Fibroblast of peridontal ligament (primary cell): ENCODE results near the gene BMP2K.

Experiments
- DNase-seq: peaks from one replicate; pipeline ENCODE4 v3.0.0-alpha.2; 2010; ENCODE audit errors: extremely low read depth

Gene BMP2K

DNA sequence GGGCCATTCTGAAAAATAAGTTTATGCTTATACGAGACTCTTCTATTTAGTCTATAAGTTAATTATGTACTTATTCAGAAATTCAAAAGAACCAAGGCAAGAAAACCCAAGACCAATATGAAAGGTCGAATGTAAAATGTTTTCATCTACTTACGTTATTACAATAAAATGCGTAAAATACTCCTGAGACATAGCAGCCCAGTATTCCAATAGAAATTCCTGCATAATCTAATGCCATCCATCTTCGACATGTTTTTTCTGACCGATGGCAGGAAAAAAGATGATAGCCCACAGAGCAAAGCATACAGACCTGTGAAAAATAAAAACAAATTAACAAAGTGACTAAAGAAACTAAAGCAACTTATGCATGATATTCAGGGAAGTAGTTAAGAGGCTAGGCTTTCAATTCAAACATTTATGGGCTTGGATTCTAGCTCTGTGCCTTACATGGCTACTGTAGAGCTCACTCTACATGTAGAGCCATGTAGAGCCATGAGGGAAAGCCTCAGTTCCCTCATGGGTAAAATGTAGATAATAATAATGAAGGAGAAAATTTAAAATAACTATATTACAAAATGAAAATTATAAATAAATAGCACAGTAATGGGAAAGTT is 154.0 kb downstream of the BMP2K start:
- no peak for DNase-seq

DNA sequence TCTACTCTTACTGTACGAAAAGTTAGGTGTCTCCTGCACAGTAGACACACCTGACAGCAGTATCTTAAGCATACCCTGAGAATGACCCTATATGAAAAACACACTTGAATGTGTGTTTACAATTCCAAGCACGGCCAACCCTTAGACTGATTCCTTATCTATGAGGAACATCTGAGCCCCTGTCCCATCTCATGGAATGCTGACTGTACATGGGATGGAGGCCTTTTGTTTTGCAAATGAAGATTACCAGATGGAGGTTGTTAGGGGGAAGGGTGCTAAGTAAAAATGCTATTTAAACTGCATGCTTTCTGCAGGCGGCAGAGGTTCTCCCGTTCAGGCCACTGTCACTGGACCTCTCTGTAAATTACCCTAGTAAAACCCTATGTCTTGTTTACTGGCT is 160.8 kb downstream of the BMP2K start:
- no peak for DNase-seq

DNA sequence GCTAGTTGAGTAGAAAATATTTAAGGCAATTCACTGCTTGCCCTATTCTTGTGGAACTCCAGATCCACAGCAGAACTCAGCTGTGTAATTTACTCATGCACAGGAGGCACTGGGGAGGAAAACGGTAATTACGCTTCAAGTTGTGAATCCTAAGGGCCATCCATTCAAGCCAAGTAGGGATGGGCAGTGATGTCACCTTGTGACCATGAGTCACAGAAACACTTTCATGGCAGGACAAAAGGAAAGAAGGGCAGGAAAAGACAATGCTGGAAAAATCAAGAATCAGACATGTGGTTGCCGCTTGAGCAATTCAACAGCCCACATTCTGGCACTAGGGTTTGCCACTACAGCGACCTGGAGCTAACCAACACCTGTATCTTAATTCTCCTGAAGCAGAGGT is 161.7 kb downstream of the BMP2K start:
- peak; percentile 15 for DNase-seq

DNA sequence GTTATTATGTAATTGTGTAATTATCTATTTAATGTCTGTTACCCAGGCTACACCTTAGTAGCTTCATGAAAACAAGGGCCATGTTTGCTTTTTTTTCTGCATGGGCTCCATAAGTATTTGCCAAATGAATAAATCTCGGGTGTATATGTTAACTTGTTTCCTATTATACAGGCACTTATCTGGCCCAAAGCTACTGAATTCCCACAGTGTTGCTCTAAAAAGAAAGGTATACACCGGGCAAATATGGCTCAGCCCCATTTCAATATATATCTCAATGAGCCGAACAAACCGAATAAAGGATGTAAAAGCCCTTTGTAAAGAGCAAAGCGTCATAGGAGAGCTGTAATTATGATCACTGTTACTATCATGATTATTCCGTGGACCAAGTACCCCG is 162.3 kb downstream of the BMP2K start:
- DNase-seq = peak; percentile 11

DNA sequence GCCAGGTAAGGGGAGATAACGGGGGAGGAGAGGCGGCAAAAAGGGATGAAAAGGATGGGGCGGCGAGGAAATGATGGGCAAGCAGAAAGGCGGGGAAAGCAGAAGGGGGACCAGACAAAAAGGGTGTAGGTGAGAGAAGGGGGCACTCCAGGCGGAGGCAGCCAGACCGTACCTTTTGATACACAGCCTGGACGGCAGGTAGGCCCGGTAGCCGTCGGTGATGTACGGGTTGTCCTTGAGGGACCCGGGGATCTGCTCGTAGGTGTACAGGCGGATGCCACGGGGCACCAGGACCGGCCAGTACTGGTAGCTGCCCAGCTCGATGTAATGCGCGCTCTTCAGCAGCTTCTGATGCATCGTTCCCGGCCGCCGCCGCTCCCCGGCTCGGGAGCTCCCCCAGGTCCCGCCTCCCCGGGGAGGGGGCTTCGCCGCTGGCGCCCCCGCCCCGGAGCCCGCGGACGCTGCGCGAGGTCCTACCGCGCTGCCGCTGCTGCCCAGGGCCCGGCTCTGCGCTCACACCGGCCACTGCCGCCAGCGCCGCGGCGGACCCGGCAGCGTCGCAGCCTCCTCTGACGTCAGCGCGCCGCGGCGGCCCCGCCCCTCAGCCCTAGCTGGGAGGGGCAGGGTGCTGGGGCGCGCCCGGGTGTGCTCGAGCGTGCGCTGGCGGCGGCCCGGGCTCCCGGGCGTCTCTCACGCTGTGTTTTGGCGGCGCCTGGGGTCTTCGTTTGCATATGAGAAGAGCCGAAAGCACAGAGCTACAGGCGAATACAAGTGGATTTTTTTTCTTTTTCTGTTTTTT is 162.9 kb downstream of the BMP2K start, which contains the start of gene PAQR3:
TSS of gene PAQR3 (minus strand) at position 571 of the 799 bp plus-strand sequence. CDS start at position 357, 214 bp downstream.
- DNase-seq = peak; percentile 58

DNA sequence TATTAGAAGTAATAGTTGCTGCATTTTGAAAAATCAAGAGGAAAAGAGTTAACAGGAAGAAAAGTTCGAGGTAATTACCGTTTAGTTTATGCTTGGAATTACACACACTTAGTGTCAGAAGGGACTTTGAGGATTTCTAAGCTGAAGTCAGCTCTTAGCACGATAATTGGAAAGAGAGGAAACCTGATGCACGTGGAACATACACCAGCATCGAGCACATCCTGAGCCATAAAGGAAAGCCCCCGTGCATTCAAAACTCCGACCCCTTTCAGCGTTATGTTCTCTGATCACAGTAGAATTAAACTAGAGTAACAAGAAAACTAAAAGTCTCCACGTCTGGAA is 163.5 kb downstream of the BMP2K start:
- no peak for DNase-seq

DNA sequence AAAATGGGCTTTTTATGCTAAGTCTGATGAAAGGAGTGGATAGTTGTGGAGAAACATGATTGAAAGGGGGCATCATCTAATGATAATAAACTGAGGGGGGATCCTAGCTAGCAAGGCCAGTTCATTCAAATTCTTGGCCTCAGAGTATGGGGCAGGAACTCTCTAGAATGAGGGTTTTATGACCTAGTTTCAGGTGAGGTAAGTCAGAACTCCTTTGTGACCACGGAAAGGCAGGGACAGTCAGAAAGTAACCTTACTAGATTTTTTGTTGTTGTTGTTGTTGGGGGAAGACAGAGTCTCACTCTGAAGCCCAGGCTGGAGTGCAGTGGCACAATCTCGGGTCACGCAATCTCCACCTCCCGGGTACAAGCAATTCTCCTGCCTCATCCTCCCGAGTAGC is 164.6 kb downstream of the BMP2K start:
- DNase-seq = no peak

DNA sequence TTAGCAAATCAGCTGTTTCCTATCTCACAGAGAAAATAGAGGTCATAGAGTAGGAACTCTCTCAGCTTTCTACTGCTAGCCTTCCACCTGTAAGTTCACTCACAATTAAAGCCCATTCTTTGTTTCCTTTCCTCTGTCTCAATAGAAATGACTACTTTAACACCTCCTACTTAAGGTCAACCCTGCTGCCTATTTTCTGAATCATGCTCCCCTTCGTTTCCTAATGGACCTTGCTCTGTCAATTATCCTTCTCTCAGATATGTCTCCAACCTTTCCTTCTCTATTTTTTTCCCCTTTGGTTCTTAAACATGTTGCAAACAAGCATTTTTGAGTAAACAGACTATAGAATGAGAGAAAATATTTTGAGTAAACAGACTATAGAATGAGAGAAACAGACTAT is 168.2 kb downstream of the BMP2K start:
- DNase-seq = no peak

DNA sequence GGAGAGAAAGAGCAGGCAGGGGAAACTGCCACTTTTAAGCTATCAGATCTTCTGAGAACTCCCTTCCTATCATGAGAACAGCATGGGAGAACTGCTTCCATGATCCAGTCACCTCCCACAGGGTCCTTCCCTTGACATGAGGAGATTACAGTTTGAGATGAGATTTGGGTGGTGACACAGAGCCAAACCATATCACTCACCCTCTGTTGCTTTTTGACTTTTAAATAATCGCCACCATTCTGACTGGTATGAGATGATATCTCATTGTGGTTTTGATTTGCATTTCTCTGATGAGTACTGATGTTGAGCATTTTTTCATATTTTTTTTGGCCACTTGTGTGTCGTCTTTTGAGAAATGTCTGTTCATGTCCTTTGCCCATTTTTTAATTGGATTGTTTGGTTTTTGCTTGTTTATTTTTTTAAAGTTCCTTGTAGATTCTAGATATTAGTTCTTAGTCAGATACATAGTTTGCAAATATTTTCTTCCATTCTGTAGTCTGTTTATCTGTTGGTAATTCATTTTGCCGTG is 169.6 kb downstream of the BMP2K start:
- no peak for DNase-seq

DNA sequence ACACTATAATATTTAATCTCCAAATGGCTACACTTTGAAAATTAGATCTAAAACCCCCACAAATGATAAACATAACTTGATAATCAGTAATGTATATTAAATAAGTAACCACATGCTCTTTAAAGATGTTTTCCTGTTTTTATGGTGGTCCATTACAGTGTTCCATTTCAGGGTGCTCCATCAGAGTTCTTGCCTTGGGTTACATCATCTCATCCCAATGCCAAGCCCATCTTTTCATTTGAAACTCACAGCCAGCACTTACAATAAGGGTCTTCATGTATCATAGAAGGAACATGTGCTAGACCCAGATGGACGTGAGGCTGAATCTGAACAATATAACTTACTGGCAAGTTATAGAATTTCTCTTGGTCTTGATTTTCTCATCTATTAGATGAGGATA is 173.6 kb downstream of the BMP2K start:
- peak; percentile 14 for DNase-seq

DNA sequence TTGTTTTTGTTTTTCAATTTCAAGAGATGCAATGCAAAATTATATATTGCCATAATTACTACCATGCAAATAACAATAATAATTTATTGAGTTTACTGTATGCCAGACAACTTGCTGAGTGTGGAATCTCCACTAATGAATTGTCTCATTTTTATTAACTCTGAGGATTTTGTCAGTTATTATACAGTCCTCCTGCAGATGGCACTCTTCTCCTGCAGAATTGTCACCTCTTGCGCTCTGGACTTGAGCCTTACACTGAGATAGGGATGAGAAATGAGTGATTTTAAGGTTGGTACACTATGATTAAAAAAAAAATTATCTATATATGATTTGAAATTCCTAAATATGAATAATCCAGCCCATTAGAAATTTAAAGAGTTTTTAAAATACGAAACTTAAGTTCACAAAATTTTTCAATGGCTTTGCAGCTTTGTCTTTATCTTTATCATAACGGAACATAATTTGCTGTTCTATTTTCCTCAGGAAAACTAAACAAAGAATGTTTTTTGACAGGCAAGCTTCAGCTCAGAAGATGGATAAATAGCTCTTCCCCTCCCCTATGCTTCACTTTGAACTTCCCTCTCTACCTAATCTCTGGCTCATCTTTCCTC is 175.8 kb downstream of the BMP2K start:
- DNase-seq = peak; percentile 64

DNA sequence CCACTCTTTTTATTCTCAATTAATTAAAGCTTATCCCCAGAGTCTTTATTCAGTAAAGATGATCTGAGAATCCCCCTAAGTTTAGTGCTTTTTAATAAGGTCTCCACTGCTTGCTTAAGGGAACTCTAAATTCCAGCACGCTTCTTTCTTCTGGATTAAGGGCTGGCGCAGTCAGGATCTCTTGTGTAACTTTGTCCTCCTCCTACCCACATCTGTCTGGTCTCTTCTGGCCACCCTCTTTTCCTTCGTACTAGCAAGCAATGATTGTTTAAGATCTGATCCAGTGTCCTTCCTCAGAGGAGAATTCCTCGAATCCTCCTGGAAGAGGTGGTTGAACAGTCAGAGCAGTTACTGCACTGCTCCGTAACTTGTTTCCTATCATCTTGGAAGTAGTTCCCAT is 177.1 kb downstream of the BMP2K start:
- DNase-seq = no peak

DNA sequence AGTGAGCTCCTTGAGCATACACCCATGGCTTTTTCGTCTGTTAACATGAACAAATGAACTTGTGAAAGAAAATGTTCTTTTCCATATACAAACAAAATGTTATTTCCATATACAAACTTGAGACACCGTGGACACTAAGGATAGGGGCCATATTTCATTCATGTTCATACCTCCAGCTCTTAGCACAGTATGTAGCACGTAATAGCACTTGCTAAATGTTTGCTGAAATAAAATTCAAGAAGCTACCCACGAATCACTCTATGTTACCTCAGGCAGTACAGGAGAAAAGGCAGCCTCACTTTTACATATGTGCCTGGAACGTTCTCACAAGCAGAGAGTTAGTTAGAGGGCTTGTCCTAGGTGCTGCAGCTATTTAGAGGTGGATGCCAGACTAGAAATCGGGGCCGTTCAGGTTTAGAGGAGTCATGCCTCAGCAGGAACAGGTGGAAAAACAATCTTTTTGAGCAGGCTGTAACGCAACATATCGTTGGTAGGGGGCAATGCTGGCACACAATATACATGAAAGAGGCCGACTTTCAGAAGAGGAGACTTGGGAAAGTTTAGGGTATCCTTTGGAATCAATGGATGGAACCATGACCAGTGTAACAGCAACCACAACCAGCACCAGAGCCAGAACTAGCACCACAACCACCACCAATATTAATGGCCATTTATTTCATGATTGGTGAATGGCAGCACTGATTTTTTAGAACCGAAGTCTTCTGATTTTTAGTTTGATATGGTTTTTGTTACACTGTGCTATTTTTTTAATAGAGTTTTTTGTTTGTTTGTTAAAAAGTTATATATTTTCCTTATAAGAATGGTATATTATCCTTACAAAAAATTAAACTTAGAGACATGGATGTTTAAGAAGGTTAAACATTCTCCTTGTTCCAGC is 177.9 kb downstream of the BMP2K start:
- peak; percentile 9 for DNase-seq

DNA sequence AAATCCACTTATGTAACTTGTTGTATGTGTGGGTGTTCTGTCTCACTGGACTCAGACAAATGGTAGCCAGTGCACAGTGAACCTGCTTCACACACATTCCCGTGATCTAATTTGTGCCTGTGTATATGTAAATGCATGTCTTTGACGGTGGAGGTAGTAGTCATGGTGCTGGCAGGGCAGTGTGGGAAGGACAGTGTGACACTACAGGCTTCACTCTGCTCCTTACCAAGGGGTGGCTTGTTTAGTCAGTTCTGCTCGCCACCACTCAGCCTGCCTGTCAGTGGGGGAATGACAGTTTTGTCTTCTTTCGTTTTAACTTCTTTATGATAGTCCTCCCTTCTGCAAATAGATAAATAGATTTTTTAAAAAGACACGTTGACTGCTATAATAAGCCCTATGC is 180.8 kb downstream of the BMP2K start:
- DNase-seq = no peak

DNA sequence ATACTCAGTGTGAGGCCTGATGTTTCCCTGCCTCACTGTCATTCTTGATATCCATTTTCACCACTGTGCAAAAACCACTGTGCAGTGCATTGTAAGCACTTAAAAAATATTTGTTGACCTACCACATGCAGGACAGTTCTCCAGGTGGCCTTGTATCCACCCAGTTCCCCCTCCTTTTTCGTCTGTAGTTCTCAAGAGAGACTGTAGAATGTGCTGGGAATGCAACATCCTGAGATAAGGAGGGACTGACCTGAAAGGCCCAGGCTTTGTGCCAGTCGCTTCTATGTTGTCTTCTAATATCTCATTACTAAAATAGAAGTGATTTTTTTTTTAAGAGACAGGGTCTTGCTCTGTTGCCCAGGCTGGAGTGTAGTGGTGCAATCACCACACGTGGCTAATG is 184.8 kb downstream of the BMP2K start:
- no peak for DNase-seq
